GM08714 (cell line): ENCODE measurements around the gene MALAT1.

Experiments used
- H3K4me3 ChIP-seq: fragments of 200-500 bp; sonication (Bioruptor generic); 2 replicates; pipeline ENCODE4 v1.5.1; 2014; ENCODE audit warnings: mild to moderate bottlenecking, low read length, inconsistent platforms
- ZNF274 ChIP-seq: IDR thresholded peaks from 2 replicates; pipeline ENCODE4 v1.6.1; 2012; ENCODE audit warnings: mild to moderate bottlenecking, low read depth, low read length

MALAT1 gene

GRCh38 chr11:65554842-65555430, 56.1 kb downstream of the MALAT1 start:
- no peak for TF ChIP-seq ZNF274
- no peak overlapping the region for H3K4me3 ChIP-seq

GRCh38 chr11:65555693-65556231, 56.9 kb downstream of the MALAT1 start:
- TF ChIP-seq ZNF274: no peak
- H3K4me3 ChIP-seq: no peak overlapping the region
